Activated CD8-positive, alpha-beta memory T cell treated with anti-CD3 and anti-CD28 coated beads, Interleukin-2, amount 50 U/mL, for 1 hour (primary cell): Measurements from ENCODE around the gene BRSK2.

Source experiments
- DNase-seq: peaks from one replicate; pipeline ENCODE4 v3.0.0-alpha.2; 2020; ENCODE audit errors: extremely low read depth

BRSK2 gene

GRCh38 chr11:1396375-1396841 is 6.7 kb downstream of the BRSK2 start:
- DNase-seq = no peak

DNA sequence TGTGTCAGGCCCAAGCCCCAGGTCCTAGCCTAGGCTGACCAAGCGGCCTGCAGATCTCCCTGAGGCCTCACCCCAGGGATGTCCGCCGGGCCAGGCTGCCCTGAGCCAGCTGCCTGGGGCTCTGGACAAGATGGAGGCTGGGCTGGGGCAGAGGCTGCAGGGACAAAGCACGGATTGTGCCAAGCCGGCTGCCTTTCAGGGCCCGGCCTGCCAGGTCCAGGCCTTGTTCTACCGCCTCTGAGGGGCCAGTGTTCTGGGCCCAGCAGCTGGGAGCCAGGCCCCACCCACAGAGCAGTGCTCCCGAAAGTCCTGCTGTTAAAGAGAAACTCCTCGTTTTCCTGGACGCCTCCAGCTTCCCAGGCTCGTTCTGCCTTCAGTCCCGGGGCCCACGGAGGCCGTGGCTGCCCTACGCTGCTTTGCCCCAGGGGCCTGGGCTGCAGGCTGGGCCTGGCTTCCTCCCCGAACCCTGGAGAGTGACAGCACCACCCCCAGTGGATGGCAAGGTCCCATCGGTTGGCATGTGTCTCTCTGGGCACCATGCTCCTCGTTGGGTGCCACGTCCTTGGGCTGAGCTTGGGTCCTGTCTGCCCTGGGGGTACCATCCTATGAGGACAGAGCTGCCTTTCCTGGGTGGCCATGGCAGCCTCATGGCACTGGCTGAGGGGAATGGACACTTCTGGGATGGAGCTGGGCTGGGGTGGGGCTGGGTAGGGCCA is 7.6 kb downstream of the BRSK2 start:
- DNase-seq = no peak

- no peak for DNase-seq
Observed at GRCh38 chr11:1397862-1398527, 8.3 kb downstream of the BRSK2 start.

GRCh38 chr11:1398528-1399235 is 8.9 kb downstream of the BRSK2 start:
- no peak for DNase-seq

GRCh38 chr11:1399386-1400316 is 9.9 kb downstream of the BRSK2 start:
- DNase-seq = no peak

DNA sequence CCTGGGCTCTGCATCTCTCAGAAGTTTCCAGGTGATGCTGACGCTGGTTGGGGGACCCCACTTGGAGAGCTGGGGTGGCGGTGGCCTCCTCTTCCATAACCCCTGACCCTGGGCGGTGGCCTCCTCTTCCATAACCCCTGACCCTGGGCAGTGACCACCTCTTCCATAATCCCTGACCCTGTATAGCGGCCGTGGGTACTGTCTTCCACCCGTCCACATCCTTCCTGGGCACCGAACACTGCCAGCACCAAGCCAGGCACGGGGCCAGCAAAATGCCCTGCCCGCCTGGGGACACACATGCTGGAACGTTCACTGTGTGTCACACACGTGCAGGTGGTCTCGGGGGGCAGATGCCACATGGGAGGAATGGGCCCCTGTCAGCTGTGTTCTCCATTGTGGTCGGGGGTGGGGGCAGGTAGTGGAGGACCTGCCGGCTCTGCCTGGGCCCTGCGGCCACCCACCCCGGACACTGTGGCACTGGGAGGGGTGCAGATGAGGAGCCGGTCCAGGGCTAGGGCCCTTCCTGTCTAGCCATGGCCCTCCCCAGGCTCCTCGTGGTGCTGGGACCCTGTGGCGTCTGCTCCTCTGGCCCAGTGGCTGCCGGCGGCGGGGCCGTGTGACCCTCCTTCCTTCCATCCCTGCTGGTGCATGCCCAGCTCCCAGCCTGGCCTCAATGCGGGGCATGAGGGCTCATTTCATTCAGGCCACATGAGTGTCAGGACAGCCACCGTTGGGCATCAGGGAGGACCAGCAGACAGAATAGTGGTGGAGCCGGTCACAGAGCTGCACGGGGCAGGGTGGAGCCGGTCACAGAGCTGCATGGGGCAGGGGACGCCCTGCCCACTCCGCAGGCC is 10.8 kb downstream of the BRSK2 start:
- DNase-seq = no peak

GRCh38 chr11:1401171-1401445 is 11.4 kb downstream of the BRSK2 start:
- DNase-seq = no peak

GRCh38 chr11:1401656-1402221 is 12.0 kb downstream of the BRSK2 start:
- DNase-seq = no peak

GRCh38 chr11:1402355-1403077 is 12.8 kb downstream of the BRSK2 start:
- DNase-seq = no peak

- DNase-seq = no peak
Observed at GRCh38 chr11:1403078-1403620, 13.4 kb downstream of the BRSK2 start.

- DNase-seq = no peak
Observed at GRCh38 chr11:1403721-1404460, 14.2 kb downstream of the BRSK2 start.

DNA sequence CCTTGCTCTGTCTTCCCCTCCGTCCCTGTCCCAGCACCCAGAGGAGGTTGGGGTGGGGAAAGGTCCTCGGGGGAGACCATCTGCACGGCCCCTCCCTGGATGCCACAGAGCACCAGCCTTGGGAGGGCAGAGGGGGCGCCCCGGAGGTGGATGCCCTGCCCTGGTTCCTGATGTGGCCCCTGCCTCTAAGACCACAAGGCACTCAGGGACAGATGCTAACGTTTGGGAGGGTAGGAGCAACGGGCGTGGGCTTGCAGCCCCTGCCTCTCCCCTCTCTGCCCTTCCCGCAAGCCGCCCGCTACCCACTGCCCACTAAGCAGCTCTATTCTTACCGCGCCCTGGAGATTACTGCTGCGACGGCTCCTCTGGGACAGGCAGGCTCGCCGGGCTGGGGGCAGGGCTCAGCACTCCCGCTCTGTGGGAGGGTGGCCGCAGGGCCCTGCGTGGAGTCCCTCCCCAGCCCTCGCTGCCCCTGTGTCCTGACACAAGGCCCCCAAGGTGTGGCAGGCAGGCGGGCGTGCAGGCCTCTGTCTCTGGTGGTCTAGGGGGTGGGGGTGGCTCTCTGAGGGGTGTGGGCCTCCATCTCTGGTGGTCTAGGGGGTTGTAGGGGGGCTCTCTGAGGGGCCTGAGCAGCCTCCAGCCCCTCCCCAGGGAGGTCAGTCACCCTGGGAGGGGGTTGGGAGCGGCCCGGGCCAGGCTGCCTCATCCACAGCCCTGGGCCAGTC is 14.9 kb downstream of the BRSK2 start:
- no peak for DNase-seq

GRCh38 chr11:1405186-1406020 is 15.7 kb downstream of the BRSK2 start:
- no peak for DNase-seq

DNA sequence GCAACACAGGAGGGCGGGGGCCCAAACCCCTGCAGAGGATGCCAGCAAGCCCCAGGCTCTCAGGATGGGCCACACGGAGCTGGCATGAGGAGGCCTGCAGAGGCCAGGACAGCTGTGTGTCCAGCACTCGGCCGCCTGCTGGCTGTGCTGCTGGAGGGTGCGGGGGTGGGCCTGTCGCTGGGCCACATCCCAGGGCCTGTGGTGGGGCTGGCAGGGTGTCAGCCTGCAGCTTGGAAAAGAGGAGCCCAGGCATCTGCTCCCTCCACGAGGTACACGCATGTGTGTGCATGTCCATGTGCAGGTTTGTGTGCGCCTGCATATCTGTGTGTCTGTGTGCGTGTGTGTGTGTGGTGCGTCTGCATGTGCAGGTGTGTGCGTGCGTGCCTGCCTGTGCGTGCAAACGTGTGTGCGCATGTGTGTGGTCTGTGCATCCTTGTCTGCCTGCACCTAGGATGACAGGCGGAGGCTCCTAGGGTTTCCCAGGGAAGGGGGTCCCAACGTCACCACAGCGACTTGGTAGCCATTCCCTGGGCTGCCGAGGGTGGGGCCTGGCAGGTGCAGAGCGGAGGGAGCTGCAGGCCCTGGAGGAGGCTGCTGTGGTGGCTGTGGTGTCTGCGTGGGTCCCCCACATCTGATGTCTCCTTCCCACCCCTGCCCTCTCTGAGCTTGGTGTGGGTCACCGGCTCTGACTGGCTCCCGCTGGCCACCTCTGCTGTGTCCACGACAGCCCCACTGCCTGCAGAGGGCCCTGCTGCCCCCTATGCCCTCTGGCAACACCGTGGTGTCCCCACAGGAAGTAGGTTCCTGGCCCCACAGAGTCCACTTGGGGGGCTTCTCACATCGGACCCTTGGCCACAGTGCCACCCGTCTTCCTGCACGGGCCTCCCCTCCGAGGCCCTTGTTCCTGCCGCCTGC is 17.1 kb downstream of the BRSK2 start:
- DNase-seq = no peak

- no peak for DNase-seq
Observed at GRCh38 chr11:1407668-1408067, 17.9 kb downstream of the BRSK2 start.

- DNase-seq = no peak
Observed at GRCh38 chr11:1408346-1408745, 18.6 kb downstream of the BRSK2 start.
